K562 (cell line): ENCODE data around the gene NUAK2. TPM values are rescaled to one million over a fixed set of nuclear protein-coding genes. Genes with fewer than 3 reads are reported as not detected.

Source experiments
- CHD7 ChIP-seq: fragments of 200-600 bp; sonication (generic); IDR thresholded peaks from one replicate; pipeline ENCODE4 v1.6.1; 2012; ENCODE audit warnings: mild to moderate bottlenecking, low read depth, low read length, inconsistent platforms
- HNRNPH1 ChIP-seq: fragments of 200-400 bp; formaldehyde crosslinking; optimal IDR thresholded peaks from 2 replicates; pipeline ENCODE3; 2017; ENCODE audit warnings: low read depth, mild to moderate bottlenecking, low read length, moderate library complexity
- PRMT5 ChIP-seq: sonication (generic); formaldehyde crosslinking; IDR thresholded peaks from 2 replicates; pipeline ENCODE4 v1.5.0; 2020; ENCODE audit warnings: missing genetic modification reagents
- ZBTB43 ChIP-seq: sonication (generic); formaldehyde crosslinking; IDR thresholded peaks from 2 replicates; pipeline ENCODE4 v1.8.0; 2023; ENCODE audit warnings: mild to moderate bottlenecking, missing genetic modification reagents
- ZNF41 ChIP-seq: fragments of 250-450 bp; sonication (Bioruptor Pico); conservative IDR thresholded peaks from 2 replicates; pipeline ENCODE4 v1.4.0; 2020; ENCODE audit warnings: mild to moderate bottlenecking
- polyA plus RNA-seq, 8 experiments: library from polyadenylated mRNA; depleted of rRNA in 4 of 8; stranded (reverse) in 5 of 8; unstranded in 3 of 8; fragments of >200 nt; fragmentation: Nextera tagmentation in 2 of 8; fragmentation: Illumina TruSeq in 1 of 8; extraction: Ambion mirVana in 2 of 8; extraction: Trizol in 1 of 8; gene quantifications; 2 replicates each; pipeline versions ENCODE4 v1.2.1 to v1.2.3, GENCODE V29; 2011 to 2014; ENCODE audit warnings: inconsistent platforms in 1 of 8, missing spikeins in 1 of 8
- total RNA-seq, 7 experiments: library from RNA; depleted of rRNA in 6 of 7; stranded (reverse); fragments of >200 nt in 6 of 7; fragmentation: Illumina TruSeq in 2 of 7; extraction: Trizol in 2 of 7; gene quantifications; 2 replicates each; pipeline versions ENCODE4 v1.2.1 to v1.2.3, GENCODE V29; 2011 to 2021; ENCODE audit warnings: low replicate concordance in 1 of 7
- TF ChIP-seq, protein P1 (sequence below), 3 experiments: fragments of 200-800 bp in 1 of 3; fragments of 250-450 bp in 1 of 3; fragments of 450-650 bp in 1 of 3; sonication (Bioruptor Pico) in 1 of 3; sonication (Bioruptor generic) in 1 of 3; formaldehyde crosslinking in 1 of 3; IDR thresholded peaks; 2 replicates each; pipeline versions ENCODE4 v1.6.1 to v1.8.0; 2016 to 2022; ENCODE audit warnings: mild to moderate bottlenecking in 2 of 3, missing genetic modification characterization in 2 of 3, missing compliant biosample characterization in 1 of 3, moderate library complexity in 1 of 3

The NUAK2 gene
- total and polyA plus RNA-seq, 9 of the 15 experiments (the other 6 are each of a cell fraction or from before 2014, with no cell fraction given): 0.04 to 0.44 (median 0.14) TPM

- no peak for TF ChIP-seq ZBTB43 (CRISPR knock-in tag)
- no peak for TF ChIP-seq HNRNPH1
- no peak for TF ChIP-seq CHD7
- TF ChIP-seq, protein P1, sequence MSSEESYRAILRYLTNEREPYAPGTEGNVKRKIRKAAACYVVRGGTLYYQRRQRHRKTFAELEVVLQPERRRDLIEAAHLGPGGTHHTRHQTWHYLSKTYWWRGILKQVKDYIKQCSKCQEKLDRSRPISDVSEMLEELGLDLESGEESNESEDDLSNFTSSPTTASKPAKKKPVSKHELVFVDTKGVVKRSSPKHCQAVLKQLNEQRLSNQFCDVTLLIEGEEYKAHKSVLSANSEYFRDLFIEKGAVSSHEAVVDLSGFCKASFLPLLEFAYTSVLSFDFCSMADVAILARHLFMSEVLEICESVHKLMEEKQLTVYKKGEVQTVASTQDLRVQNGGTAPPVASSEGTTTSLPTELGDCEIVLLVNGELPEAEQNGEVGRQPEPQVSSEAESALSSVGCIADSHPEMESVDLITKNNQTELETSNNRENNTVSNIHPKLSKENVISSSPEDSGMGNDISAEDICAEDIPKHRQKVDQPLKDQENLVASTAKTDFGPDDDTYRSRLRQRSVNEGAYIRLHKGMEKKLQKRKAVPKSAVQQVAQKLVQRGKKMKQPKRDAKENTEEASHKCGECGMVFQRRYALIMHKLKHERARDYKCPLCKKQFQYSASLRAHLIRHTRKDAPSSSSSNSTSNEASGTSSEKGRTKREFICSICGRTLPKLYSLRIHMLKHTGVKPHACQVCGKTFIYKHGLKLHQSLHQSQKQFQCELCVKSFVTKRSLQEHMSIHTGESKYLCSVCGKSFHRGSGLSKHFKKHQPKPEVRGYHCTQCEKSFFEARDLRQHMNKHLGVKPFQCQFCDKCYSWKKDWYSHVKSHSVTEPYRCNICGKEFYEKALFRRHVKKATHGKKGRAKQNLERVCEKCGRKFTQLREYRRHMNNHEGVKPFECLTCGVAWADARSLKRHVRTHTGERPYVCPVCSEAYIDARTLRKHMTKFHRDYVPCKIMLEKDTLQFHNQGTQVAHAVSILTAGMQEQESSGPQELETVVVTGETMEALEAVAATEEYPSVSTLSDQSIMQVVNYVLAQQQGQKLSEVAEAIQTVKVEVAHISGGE (CRISPR knock-in tag; IDR thresholded peaks at IDR 0.05): no peak
- TF ChIP-seq PRMT5: no peak
- TF ChIP-seq ZNF41: no peak
Measured at GRCh38 chr1:205284420-205285144, 37.0 kb downstream of the NUAK2 start (continued).
